KOPT-K1 (cell line): ENCODE results near the gene CFAP161.

Experiments
- H3K27ac ChIP-seq: fragments of 200-600 bp; sonication (generic); 2 replicates; pipeline ENCODE4 v1.5.1; 2016; ENCODE audit warnings: antibody characterized with exemption, mild to moderate bottlenecking, low read depth, low read length; ENCODE audit not compliant: poor library complexity, severe bottlenecking
- H3K36me3 ChIP-seq: fragments of 200-600 bp; sonication (generic); 2 replicates; pipeline ENCODE4 v1.5.1; 2017; ENCODE audit warnings: antibody characterized with exemption, mild to moderate bottlenecking, low read length, moderate library complexity; ENCODE audit not compliant: insufficient read depth
- H3K9me3 ChIP-seq: fragments of 200-600 bp; sonication (generic); 2 replicates; pipeline ENCODE4 v1.5.1; 2017; ENCODE audit warnings: antibody characterized with exemption, low read length, mild to moderate bottlenecking; ENCODE audit not compliant: insufficient read depth, poor library complexity, severe bottlenecking

CFAP161 gene

GRCh38 chr15:81161160-81161673 lies 27.1 kb downstream of the CFAP161 start:
- no peak overlapping the region for H3K27ac ChIP-seq

GRCh38 chr15:81161851-81162250 lies 27.8 kb downstream of the CFAP161 start:
- Histone ChIP-seq H3K9me3 (no peaks in the 10 kb centered on the region), H3K27ac (no peak overlapping the region), H3K36me3 (no peaks in the 10 kb centered on the region)

More at GRCh38 chr15:81161160-81161673, 27.1 kb downstream of the CFAP161 start:
- H3K9me3 ChIP-seq: no peaks in the 10 kb centered on the region
- H3K36me3 ChIP-seq: no peaks in the 10 kb centered on the region

- Histone ChIP-seq H3K36me3 (no peaks in the 10 kb centered on the region), H3K27ac (no peak overlapping the region), H3K9me3 (no peaks in the 10 kb centered on the region)
These were observed 30.1 kb downstream of the CFAP161 start for GRCh38 chr15:81163961-81164800.

GRCh38 chr15:81165535-81165934 lies 31.5 kb downstream of the CFAP161 start:
- Histone ChIP-seq H3K27ac (no peak overlapping the region), H3K36me3 (no peaks in the 10 kb centered on the region), H3K9me3 (no peaks in the 10 kb centered on the region)

- no peaks in the 10 kb centered on the region for H3K9me3 ChIP-seq
- H3K36me3 ChIP-seq: no peaks in the 10 kb centered on the region
- no peak overlapping the region for H3K27ac ChIP-seq
These were observed 32.7 kb downstream of the CFAP161 start for GRCh38 chr15:81166636-81167305.

- Histone ChIP-seq H3K27ac (no peak overlapping the region), H3K36me3 (no peaks in the 10 kb centered on the region), H3K9me3 (no peaks in the 10 kb centered on the region)
These were observed 34.1 kb downstream of the CFAP161 start for GRCh38 chr15:81168131-81168526.

GRCh38 chr15:81168644-81169043 lies 34.6 kb downstream of the CFAP161 start:
- no peaks in the 10 kb centered on the region for H3K36me3 ChIP-seq
- H3K9me3 ChIP-seq: no peaks in the 10 kb centered on the region
- H3K27ac ChIP-seq: no peak overlapping the region

GRCh38 chr15:81170511-81170910 lies 36.4 kb downstream of the CFAP161 start:
- no peaks in the 10 kb centered on the region for H3K36me3 ChIP-seq

GRCh38 chr15:81171286-81171685 lies 37.2 kb downstream of the CFAP161 start:
- Histone ChIP-seq H3K9me3 (no peaks in the 10 kb centered on the region), H3K27ac (no peak overlapping the region), H3K36me3 (no peaks in the 10 kb centered on the region)

More at GRCh38 chr15:81170511-81170910, 36.4 kb downstream of the CFAP161 start:
- H3K27ac ChIP-seq: no peak overlapping the region
- H3K9me3 ChIP-seq: no peaks in the 10 kb centered on the region

GRCh38 chr15:81174125-81174791 lies 40.2 kb downstream of the CFAP161 start:
- no peak overlapping the region for H3K27ac ChIP-seq
- H3K36me3 ChIP-seq: no peaks in the 10 kb centered on the region
- H3K9me3 ChIP-seq: no peaks in the 10 kb centered on the region

GRCh38 chr15:81174792-81175327 lies 40.8 kb downstream of the CFAP161 start:
- H3K9me3 ChIP-seq: no peaks in the 10 kb centered on the region
- H3K36me3 ChIP-seq: no peaks in the 10 kb centered on the region
- H3K27ac ChIP-seq: no peak overlapping the region

GRCh38 chr15:81175496-81175895 lies 41.4 kb downstream of the CFAP161 start:
- Histone ChIP-seq H3K27ac (no peak overlapping the region), H3K9me3 (no peaks in the 10 kb centered on the region), H3K36me3 (no peaks in the 10 kb centered on the region)

GRCh38 chr15:81176291-81176893 lies 42.3 kb downstream of the CFAP161 start:
- Histone ChIP-seq H3K36me3 (no peaks in the 10 kb centered on the region), H3K9me3 (no peaks in the 10 kb centered on the region), H3K27ac (no peak overlapping the region)

GRCh38 chr15:81178365-81178764 lies 44.3 kb downstream of the CFAP161 start:
- Histone ChIP-seq H3K9me3 (no peaks in the 10 kb centered on the region), H3K36me3 (no peaks in the 10 kb centered on the region), H3K27ac (no peak overlapping the region)
